GM21447 (cell line): ENCODE measurements around the gene ASTN2.

Experiments
- ATAC-seq: cut with Tn5 transposase; IDR thresholded peaks from one replicate; pipeline ENCODE4 v1.9.1; 2021; ENCODE audit not compliant: unreplicated experiment

ASTN2 gene

DNA sequence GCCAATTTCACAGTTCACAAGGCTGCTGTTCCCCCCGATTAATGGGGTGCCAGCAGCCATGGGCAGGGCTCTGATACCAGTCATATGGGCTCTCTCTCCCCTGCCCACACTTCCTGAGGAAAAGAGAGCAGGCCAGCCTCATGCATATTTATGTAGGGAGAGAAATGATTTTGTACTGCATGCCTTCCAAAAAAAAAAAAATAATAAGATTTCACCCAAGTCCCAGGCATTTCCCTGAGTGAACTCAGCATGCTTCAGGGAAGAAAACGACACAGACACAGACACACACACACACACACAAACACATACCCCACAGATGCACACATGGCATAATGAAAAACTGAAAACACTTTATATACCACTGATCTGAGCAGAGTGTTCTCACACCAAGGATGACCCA lies 232.8 kb downstream of the ASTN2 start:
- no peak for ATAC-seq

DNA sequence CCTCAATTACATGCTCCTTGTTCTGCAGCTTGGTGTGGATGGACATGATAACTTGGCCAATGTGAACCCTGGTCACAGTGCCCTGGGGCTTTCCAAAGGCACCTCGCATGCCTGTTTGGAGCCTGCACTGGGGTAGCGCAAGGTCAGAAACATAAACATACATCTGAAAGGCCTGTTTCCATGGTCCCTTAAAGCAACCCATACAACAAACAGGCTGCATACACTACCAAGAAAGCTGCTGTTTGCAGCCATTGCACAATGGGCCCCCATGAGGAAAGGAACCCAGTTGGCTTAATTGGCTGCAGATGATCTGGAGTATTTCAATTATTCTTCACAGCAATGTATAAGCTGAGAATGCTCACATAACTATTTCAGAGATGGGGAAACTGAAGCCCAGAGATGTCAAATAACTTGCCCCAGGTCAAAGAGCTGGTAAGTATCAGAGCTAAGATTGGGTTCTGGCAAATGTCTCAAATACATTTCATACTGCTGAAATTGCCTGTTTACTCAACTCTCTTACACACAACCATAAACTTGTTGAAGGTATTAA lies 233.9 kb downstream of the ASTN2 start:
- no peak for ATAC-seq

DNA sequence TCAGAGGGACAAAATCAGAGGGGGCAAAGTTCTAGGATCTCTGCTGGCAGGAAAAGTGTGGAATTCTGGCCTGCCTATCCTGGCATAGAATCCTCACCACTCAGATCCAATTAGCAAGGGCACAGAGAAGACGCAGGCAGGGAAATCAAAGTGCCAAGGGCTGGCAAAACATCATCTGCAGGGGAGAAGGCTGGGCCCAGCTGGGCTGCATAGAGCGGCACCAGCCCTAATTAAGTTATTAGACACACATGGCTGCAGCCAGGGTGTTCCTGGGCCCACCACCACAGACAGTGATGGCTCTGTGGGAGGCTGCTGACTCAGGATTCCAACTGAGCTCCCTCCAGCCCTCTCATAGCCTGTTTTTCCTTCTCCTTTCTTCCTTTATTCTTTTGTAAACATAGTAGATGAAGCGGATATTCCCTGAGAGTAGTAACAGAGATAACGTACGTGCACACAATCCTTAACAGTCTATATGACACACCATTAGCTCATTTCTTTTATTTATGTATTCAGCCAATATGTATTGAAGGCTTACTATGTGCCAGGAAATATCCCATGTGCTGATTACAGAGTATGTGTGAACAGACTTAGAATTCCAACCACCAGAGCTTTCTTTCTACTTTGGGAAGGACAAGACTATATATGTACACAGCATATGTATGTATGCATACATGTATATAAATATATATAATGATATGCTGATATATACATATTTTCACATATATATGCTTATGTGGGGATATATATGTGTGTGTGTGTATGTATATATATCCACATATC lies 236.1 kb downstream of the ASTN2 start:
- no peak for ATAC-seq

GRCh38 chr9:117170567-117170966 lies 244.3 kb downstream of the ASTN2 start:
- ATAC-seq: no peak

DNA sequence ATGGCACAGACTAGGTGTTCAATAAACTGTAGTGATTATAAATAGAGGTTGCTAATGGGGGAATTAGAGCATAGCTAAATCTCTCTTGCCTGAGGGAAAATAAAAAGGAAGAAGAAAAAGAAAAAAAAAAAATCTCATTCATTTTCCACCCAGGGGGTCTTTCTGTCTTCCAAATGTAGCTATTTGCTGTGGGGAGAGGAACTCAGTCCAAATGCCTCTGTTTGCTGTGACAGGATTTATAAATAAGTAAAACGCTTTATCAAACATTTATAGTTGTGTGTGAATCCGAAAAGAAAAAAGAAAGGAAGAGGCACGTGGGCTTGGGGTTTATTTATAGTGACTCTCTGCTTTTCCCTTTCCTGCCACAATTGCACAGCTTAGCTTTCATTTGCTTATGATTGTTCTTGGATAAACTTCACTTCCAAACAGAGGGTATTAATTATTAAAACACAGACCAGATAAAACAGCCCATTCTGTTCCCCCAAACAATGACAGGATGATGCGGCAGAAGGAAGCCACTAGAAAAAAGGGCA lies 245.7 kb downstream of the ASTN2 start:
- no peak for ATAC-seq

GRCh38 chr9:117164512-117164911 lies 250.3 kb downstream of the ASTN2 start:
- ATAC-seq: no peak

GRCh38 chr9:117160254-117160653 lies 254.6 kb downstream of the ASTN2 start:
- no peak for ATAC-seq

DNA sequence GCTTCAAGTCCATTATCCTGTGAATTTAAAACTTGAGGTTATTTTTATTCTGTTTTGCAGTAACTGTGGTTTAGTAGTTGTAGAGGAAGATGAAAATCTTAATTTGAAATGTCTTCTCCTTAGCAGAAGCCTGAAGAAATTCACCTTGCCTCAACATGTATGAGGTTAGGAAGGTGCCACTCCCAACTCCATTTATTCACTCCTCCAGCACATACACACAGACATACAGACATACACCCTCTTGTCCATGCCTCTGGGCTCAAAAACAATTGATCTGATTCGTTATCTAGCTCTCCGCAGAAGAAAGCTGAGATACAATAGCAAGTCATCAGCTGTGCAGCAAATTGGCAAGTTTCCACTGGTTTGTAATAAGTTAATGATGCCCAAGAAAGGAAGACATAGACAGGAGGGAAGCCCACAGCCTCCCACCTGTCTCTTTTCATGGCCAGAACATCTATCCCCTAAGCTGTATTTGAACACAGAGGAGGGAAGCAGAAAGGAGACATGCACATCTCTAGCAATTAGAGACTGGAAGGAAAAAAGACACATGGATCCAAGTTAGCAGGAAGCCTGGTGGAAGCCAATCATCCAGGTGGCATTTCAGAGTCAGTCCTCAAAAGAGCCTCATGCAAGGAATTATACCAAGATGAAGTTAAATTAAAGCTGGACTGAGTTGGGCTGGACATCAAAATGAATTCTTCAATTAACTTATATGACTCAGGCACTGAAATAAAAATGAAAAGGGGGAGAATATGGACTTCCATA lies 257.9 kb downstream of the ASTN2 start:
- ATAC-seq: no peak

DNA sequence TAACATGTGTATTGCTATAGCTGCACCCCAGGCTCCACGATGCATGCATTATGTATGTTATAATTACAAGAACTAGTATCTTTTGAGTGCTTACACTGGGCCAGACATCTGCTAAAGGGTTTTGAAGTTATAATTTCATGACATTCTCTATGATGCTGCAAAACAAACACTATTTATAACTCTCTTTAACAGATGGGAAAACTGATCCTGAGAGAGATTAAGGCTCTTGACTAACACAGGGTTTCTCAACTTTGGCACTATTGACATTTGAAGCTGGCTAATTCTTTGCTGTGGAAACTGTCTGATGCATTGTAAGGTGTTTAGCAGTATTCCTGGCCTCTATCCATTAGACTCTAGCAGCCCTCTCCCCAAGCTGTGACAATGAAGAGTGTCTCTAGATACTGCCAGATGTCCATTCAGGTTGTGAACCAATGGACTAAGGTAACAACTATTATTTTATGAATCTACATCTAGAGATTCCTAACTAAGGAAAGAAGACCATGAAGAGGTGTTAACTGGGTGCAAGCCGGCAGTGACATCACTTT lies 258.6 kb downstream of the ASTN2 start:
- ATAC-seq: no peak

DNA sequence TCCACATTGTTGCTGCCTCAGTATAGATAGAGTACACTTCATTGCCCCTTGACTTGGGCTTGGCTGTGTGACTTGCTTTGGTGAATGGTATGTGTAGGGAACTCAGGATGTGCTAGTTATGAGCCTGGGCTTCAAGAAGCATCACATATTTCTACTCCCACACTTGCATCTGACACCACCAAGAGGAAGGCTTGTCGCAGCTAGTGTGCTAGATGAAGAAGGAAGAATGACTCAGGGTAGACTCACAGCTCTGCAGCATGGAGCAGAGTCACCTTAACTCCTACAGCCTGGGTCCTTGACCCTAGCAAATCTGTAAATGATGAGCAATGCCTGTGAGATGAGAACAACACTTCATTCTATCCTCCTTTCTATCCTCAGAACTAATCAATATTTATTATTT lies 261.8 kb downstream of the ASTN2 start:
- no peak for ATAC-seq

GRCh38 chr9:117151716-117152115 lies 263.1 kb downstream of the ASTN2 start:
- ATAC-seq: no peak

- ATAC-seq: no peak
Observed at GRCh38 chr9:117149996-117150395, 264.9 kb downstream of the ASTN2 start.

- ATAC-seq: no peak
Observed at GRCh38 chr9:117145811-117146490, 268.9 kb downstream of the ASTN2 start.

DNA sequence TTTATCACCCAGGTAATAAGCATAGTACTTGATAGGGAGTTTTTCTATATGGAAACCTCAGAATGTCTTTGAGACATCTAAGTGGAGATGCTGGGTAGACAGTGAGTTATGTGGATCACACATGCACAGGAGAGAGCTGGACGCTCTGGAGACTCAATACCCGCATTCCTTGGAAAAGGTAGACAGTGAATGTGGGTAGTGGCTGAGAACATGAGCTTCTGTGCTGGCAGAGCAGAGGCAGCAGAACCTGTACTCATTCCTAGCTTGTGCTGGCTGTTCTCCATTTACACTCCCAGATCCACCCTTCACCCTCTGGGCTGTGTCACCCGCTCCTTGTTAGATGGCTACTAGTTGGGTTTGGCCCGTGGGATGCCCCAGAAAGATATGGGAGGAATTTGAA lies 269.8 kb downstream of the ASTN2 start:
- ATAC-seq: no peak

GRCh38 chr9:117138231-117138630 lies 276.6 kb downstream of the ASTN2 start:
- ATAC-seq: no peak

DNA sequence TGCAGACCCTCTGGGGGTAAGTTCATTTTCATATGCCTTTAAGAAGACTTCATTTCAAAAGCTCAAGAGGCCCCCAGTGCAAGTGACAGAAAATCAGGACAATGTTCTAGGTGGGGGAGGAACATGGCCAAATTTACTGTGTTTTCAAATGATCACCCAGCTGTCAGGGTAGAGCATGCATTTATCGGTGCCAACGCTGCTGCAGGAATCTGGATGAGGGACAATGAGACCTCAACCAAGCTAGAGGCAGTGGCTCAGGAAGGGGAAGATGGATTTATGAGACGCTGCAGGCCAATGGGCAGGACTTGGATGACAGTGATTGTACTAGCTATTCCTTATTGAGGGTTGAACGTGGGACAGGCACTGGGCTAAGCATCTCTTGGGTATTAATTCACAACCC lies 278.4 kb downstream of the ASTN2 start:
- no peak for ATAC-seq

DNA sequence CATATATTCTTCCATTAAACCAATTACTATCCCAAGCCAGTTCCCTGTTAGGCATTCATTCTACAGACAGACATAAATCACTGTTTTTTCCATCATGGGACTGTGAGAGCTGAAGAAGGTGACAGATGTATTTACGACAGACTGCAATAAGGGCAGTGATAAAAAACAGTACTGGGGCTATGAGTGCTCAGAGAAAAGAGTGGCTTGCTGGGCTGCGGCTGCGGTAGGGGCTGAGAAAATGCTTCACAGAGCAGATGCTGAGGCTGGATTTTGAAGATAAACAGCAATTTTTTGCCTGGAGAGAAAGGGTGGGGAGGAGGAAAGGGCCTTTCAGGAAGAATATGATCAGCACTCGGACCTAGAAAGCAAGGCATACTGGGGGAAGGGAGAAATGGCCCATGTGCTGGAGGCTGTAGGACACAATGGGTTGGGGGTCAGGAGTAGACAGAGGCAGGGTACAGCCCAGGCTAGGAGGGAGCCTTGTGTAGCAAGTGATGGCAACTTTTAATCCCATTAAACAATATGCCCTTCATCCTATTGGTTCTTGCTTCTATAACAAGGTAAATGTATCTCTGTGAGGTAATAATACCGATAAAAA lies 279.3 kb downstream of the ASTN2 start:
- ATAC-seq: no peak

DNA sequence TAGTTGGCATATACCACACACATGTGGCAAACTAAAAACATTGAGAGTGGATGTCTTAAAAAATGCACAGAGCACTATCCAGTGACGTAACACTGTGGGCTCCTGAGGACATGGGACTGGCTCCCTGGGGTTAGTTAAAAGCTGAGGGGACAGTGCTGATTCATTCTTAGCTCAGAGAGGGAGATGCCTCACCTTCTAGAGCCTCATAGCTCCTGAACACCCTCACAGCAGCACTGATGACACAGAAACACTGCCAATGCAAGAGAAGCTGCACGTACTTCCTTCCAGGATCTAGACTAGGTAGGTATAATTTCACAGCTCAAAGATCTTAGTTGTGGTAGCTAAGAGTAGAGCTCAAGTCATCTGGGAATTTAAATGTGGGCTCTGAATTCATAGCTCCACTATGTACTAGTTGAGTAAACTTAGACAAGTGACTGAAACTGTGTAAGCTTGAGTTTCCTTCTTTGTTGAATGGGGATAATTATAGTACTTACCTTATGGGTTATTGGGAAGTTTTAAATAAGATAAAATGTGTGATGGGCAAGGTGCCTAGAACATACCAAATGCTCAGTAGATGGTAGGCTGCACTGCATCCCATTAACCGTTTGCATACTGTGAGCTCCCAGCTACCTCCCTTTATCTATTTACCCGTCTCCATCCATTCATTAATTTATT lies 279.9 kb downstream of the ASTN2 start:
- ATAC-seq: no peak

DNA sequence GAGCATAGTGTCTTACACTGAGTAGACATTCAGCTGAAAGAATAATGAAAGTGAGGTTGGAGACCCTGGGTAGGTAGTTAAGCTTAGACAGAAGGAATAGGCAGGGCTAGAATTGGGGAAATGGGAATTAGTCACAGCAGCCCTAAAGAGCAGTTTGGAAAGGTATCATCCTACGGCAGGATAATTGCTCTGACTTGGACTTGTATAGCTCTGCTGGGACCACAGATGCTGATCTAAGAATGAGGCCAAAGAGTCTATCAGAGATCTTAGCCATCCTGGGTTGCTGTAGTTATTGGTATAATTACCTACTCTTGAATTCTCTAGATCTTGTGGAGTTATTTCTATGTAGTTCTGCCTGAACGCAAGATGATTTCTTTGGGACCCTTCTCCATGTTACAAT lies 288.0 kb downstream of the ASTN2 start:
- no peak for ATAC-seq

GRCh38 chr9:117125531-117125930 lies 289.3 kb downstream of the ASTN2 start:
- ATAC-seq: no peak
